Stomach (tissue), 4 donors: ENCODE measurements around the gene DCAF6.

Source experiments
- CTCF ChIP-seq, 7 experiments: fragments of 450-650 bp in 4 of 7; fragments of 200-600 bp in 3 of 7; sonication (generic) in 3 of 7; IDR thresholded peaks; one replicate each; pipeline ENCODE4 v1.5.1; 2016 to 2019; ENCODE audit warnings: antibody characterized with exemption in 7 of 7, control low read depth in 2 of 7, mild to moderate bottlenecking in 1 of 7
- EP300 ChIP-seq: sonication (generic); formaldehyde crosslinking; IDR thresholded peaks from one replicate; pipeline ENCODE4 v1.6.1; 2017; ENCODE audit warnings: antibody characterized with exemption
- POLR2A ChIP-seq, 4 donors: fragments of 450-650 bp; IDR thresholded peaks; one replicate each; pipeline ENCODE4 v1.6.1; 2016; ENCODE audit warnings: antibody characterized with exemption in 4 of 4, control low read depth in 2 of 4, mild to moderate bottlenecking in 1 of 4, moderate library complexity in 1 of 4

GRCh38 chr1:168125051-168125450 is 188.6 kb downstream of the DCAF6 start:
- TF ChIP-seq POLR2A (IDR thresholded peaks at IDR 0.05) (no peak), CTCF (IDR thresholded peaks at IDR 0.05) (no peak), EP300 (no peak)
